Naive B cell (primary cell): ENCODE results near the gene GOLGA6L10. TPM values are rescaled to one million over a fixed set of nuclear protein-coding genes. Genes with fewer than 3 reads are reported as not detected.
A peak's percentile ranks its signal among the peaks of the same experiment; 100 is the strongest.
"Not testable (repeated sequence)": the region's sequence is repeated elsewhere in the genome, so short reads cannot be mapped to it uniquely, and the experiment has no call there.

Experiments used
- ATAC-seq, 2 donors: fragments of 150-1000 bp; cut with Tn5 transposase; 2 replicates each; pipeline ENCODE4 v1.10.0; 2021; ENCODE audit warnings: low read depth in 2 of 2, mild to moderate bottlenecking in 2 of 2, moderate library complexity in 2 of 2
- DNase-seq: peaks from one replicate; pipeline ENCODE4 v3.0.0; 2022
- H3K27ac Mint-ChIP-seq, 6 donors: one replicate each; pipeline ENCODE4 v1.8.0; 2020 to 2022; ENCODE audit warnings: mild to moderate bottlenecking in 6 of 6, mixed read lengths in 6 of 6, moderate library complexity in 5 of 6, inconsistent platforms in 2 of 6
- H3K27me3 Mint-ChIP-seq, 3 donors: one replicate each; pipeline ENCODE4 v1.8.0; 2021 to 2022; ENCODE audit warnings: mixed read lengths in 3 of 3, mild to moderate bottlenecking in 1 of 3
- H3K36me3 Mint-ChIP-seq, 2 donors: one replicate each; pipeline ENCODE4 v1.8.0; 2020 to 2022; ENCODE audit warnings: mixed read lengths in 2 of 2, inconsistent platforms in 1 of 2, mild to moderate bottlenecking in 1 of 2
- H3K4me1 Mint-ChIP-seq, 3 donors: one replicate each; pipeline ENCODE4 v1.8.0; 2020 to 2022; ENCODE audit warnings: mixed read lengths in 3 of 3, inconsistent platforms in 1 of 3, mild to moderate bottlenecking in 1 of 3, moderate library complexity in 1 of 3
- H3K4me3 Mint-ChIP-seq, 8 donors: one replicate each; pipeline ENCODE4 v1.8.0; 2020 to 2022; ENCODE audit warnings: mild to moderate bottlenecking in 8 of 8, mixed read lengths in 8 of 8, moderate library complexity in 8 of 8, inconsistent platforms in 2 of 8
- H3K9me3 Mint-ChIP-seq, 7 donors: one replicate each; pipeline ENCODE4 v1.8.0; 2020 to 2022; ENCODE audit warnings: mixed read lengths in 7 of 7, mild to moderate bottlenecking in 5 of 7, inconsistent platforms in 2 of 7, moderate library complexity in 1 of 7
- polyA plus RNA-seq, 6 donors: library from polyadenylated mRNA; unstranded; fragments of 300-500 nt; fragmentation: Illumina TruSeq; gene quantifications; one replicate each; pipeline ENCODE4 v1.2.3, GENCODE V29; 2021; ENCODE audit warnings: low read depth in 6 of 6

Gene GOLGA6L10
- polyA plus RNA-seq, 6 donors from 2014 or later = 0.09 to 0.17 (median 0.13) TPM; not detected in 3

GRCh38 chr15:82334554-82334932 is 14.7 kb downstream of the GOLGA6L10 start:
- not testable (repeated sequence) for H3K27me3 Mint-ChIP-seq, H3K9me3 Mint-ChIP-seq, H3K4me1 Mint-ChIP-seq, DNase-seq, ATAC-seq, H3K27ac Mint-ChIP-seq, H3K36me3 Mint-ChIP-seq, H3K4me3 Mint-ChIP-seq

GRCh38 chr15:82333603-82334553 is 15.4 kb downstream of the GOLGA6L10 start:
- not testable (repeated sequence) for H3K27ac Mint-ChIP-seq, H3K9me3 Mint-ChIP-seq, DNase-seq, H3K27me3 Mint-ChIP-seq, H3K4me1 Mint-ChIP-seq, ATAC-seq, H3K4me3 Mint-ChIP-seq, H3K36me3 Mint-ChIP-seq

- H3K9me3 Mint-ChIP-seq = not testable (repeated sequence)
Observed at GRCh38 chr15:82332711-82333602, 16.3 kb downstream of the GOLGA6L10 start.

GRCh38 chr15:82331576-82332304 is 17.5 kb downstream of the GOLGA6L10 start:
- ATAC-seq = peak; percentile 92 to 95
- not testable (repeated sequence) for H3K27me3 Mint-ChIP-seq, H3K9me3 Mint-ChIP-seq, H3K4me3 Mint-ChIP-seq, H3K27ac Mint-ChIP-seq, DNase-seq, H3K36me3 Mint-ChIP-seq, H3K4me1 Mint-ChIP-seq

More at GRCh38 chr15:82332711-82333602, 16.3 kb downstream of the GOLGA6L10 start:
- H3K4me1 Mint-ChIP-seq, DNase-seq, H3K36me3 Mint-ChIP-seq, H3K27me3 Mint-ChIP-seq, ATAC-seq, H3K27ac Mint-ChIP-seq, H3K4me3 Mint-ChIP-seq: not testable (repeated sequence)

- not testable (repeated sequence) for ATAC-seq, H3K27me3 Mint-ChIP-seq, H3K27ac Mint-ChIP-seq, H3K36me3 Mint-ChIP-seq, H3K4me1 Mint-ChIP-seq, DNase-seq, H3K9me3 Mint-ChIP-seq, H3K4me3 Mint-ChIP-seq
Observed at GRCh38 chr15:82330921-82331320, 18.4 kb downstream of the GOLGA6L10 start.

GRCh38 chr15:82329039-82329438 is 20.2 kb downstream of the GOLGA6L10 start:
- H3K4me3 Mint-ChIP-seq, H3K36me3 Mint-ChIP-seq: not testable (repeated sequence)

GRCh38 chr15:82327372-82327771 is 21.9 kb downstream of the GOLGA6L10 start:
- not testable (repeated sequence) for DNase-seq, ATAC-seq, H3K4me3 Mint-ChIP-seq, H3K27me3 Mint-ChIP-seq, H3K4me1 Mint-ChIP-seq, H3K27ac Mint-ChIP-seq, H3K36me3 Mint-ChIP-seq, H3K9me3 Mint-ChIP-seq

More at GRCh38 chr15:82329039-82329438, 20.2 kb downstream of the GOLGA6L10 start:
- DNase-seq, H3K27ac Mint-ChIP-seq, ATAC-seq, H3K27me3 Mint-ChIP-seq, H3K9me3 Mint-ChIP-seq, H3K4me1 Mint-ChIP-seq: not testable (repeated sequence)

- not testable (repeated sequence) for DNase-seq, H3K4me3 Mint-ChIP-seq
Observed at GRCh38 chr15:82326896-82327295, 22.4 kb downstream of the GOLGA6L10 start.

GRCh38 chr15:82325646-82326045 is 23.6 kb downstream of the GOLGA6L10 start:
- not testable (repeated sequence) for H3K9me3 Mint-ChIP-seq

More at GRCh38 chr15:82326896-82327295, 22.4 kb downstream of the GOLGA6L10 start:
- peak overlapping the region in 2 of 6 donors; percentile 21 to 81 for H3K27ac Mint-ChIP-seq
- H3K9me3 Mint-ChIP-seq, H3K27me3 Mint-ChIP-seq, ATAC-seq, H3K4me1 Mint-ChIP-seq, H3K36me3 Mint-ChIP-seq: not testable (repeated sequence)

GRCh38 chr15:82324831-82325230 is 24.4 kb downstream of the GOLGA6L10 start:
- H3K27ac Mint-ChIP-seq, H3K4me1 Mint-ChIP-seq, H3K4me3 Mint-ChIP-seq, H3K27me3 Mint-ChIP-seq, DNase-seq, H3K9me3 Mint-ChIP-seq, ATAC-seq, H3K36me3 Mint-ChIP-seq: not testable (repeated sequence)

More at GRCh38 chr15:82325646-82326045, 23.6 kb downstream of the GOLGA6L10 start:
- H3K27ac Mint-ChIP-seq = peak overlapping the region in 2 of 6 donors; percentile 29 to 47
- not testable (repeated sequence) for H3K36me3 Mint-ChIP-seq, H3K4me3 Mint-ChIP-seq, ATAC-seq, H3K27me3 Mint-ChIP-seq, DNase-seq, H3K4me1 Mint-ChIP-seq

GRCh38 chr15:82322488-82322887 is 26.8 kb downstream of the GOLGA6L10 start:
- H3K36me3 Mint-ChIP-seq, H3K27ac Mint-ChIP-seq, H3K27me3 Mint-ChIP-seq, DNase-seq, ATAC-seq, H3K9me3 Mint-ChIP-seq, H3K4me1 Mint-ChIP-seq, H3K4me3 Mint-ChIP-seq: not testable (repeated sequence)

- H3K36me3 Mint-ChIP-seq, H3K27me3 Mint-ChIP-seq, H3K4me3 Mint-ChIP-seq, H3K27ac Mint-ChIP-seq, H3K4me1 Mint-ChIP-seq, DNase-seq, H3K9me3 Mint-ChIP-seq, ATAC-seq: not testable (repeated sequence)
Observed at GRCh38 chr15:82320861-82321260, 28.4 kb downstream of the GOLGA6L10 start.
